Measurements from ENCODE around the gene GTSE1. TPM values are rescaled to one million over a fixed set of nuclear protein-coding genes. Genes with fewer than 3 reads are reported as not detected.

GTSE1 gene
- polyA plus RNA-seq, 3 donors = 0.04 TPM; not detected in 2

GRCh38 chr22:46353483-46354105 is 56.9 kb downstream of the GTSE1 start:
- Histone ChIP-seq H3K4me3 (replicated peaks in 1 of 3; ENCODE audit: low read depth in 2 of 3, low read length in 3 of 3) (no peak overlapping the region), H4K20me1 (ENCODE audit: insufficient read depth, low read length) (peaks cover 18% of the 10 kb centered on the region), H3K9ac (ENCODE audit: insufficient read depth, low read length, poor library complexity, severe bottlenecking) (no peak overlapping the region), H3K27ac (ENCODE audit: low read depth in 1 of 2, low read length in 2 of 2) (no peak overlapping the region), H3K4me2 (replicated peaks; ENCODE audit: extremely low read depth, low read length, poor library complexity, severe bottlenecking) (no peak overlapping the region), H3K27me3 (ENCODE audit: control insufficient read depth in 2 of 2, insufficient read depth in 2 of 2, low read length in 2 of 2) (no peaks in the 10 kb centered on the region), H3K36me3 (replicated peaks in 1 of 2; ENCODE audit: control insufficient read depth in 1 of 2, insufficient read depth in 2 of 2, low read length in 2 of 2) (peaks cover 79 to 91% of the 10 kb centered on the region in 2 donors), H3K4me1 (ENCODE audit: control insufficient read depth in 1 of 2, insufficient read depth in 2 of 2, low read length in 2 of 2) (no peaks in the 10 kb centered on the region), H2AFZ (ENCODE audit: insufficient read depth, low read depth, low read length, poor library complexity, severe bottlenecking) (no peak overlapping the region), H3K79me2 (ENCODE audit: insufficient read depth, low read length) (no peaks in the 10 kb centered on the region), H3K9me3 (replicated peaks in 1 of 2; ENCODE audit: control insufficient read depth in 1 of 2, insufficient read depth in 1 of 2, low read length in 2 of 2) (no peaks in the 10 kb centered on the region)
- TF ChIP-seq CTCF (IDR thresholded peaks at IDR 0.05) = no peak
- 96% methylated on average over 8 of the region's 8 CpGs for WGBS (ENCODE audit: insufficient coverage)
- Mint-ChIP-seq H3K9me3 (no peaks in the 10 kb centered on the region), H3K4me1 (no peaks in the 10 kb centered on the region), H3K27ac (peak overlapping the region in 1 of 7 donors; percentile 35), H3K27me3 (ENCODE audit: low read depth in 3 of 3) (peaks cover 0 to 4% (median 0%) of the 10 kb centered on the region in 3 donors), H3K36me3 (peaks cover 76 to 93% of the 10 kb centered on the region in 2 donors), H3K4me3 (no peak overlapping the region)
- intact Hi-C loops (cut with micrococcal nuclease) = no loop called here
- no peak for DNase-seq

DNA sequence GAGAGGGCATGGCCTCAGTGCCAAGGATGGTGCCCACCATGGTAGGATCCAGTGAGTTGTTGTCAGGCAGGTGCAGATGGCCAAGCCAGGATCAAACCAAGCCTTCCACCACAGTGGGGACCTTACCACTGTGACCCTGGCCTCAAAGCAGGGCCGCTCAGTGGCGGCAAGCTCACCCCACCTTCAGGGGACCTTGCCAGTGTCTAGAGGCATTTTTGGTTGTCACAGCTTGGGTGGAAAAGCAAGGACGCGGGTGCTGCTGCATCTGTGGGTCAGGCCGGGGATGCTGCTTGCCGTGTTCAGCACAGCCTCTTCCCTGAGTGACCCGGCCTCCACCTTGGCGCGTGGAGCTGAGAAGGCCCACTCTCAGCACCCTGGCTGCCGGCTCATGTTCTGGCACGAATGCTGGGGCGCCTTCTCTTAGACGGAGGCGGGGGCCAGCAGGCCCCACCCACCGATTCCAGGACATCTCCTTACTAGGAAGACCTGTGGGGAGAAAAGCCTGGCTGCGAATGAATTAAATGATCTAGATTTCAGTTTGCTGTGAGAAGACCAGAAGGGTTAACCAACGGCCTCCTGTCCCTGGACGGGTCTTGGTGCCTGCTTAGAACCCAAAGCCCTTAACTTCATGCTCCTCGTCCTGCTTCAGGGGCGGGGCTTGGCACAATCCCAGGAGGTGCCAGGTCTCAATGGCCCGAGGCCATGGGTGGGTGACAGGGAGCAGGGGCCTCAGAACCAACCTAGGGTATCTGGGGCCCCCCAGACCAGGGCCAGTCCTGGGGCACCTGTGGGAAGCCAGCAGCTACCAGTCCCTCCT is 57.7 kb downstream of the GTSE1 start:
- no peak for DNase-seq
- peaks cover 0 to 4% (median 2%) of the 10 kb centered on the region in 3 donors for H3K27me3 Mint-ChIP-seq (ENCODE audit: low read depth in 3 of 3)
- TF ChIP-seq CTCF (IDR thresholded peaks at IDR 0.05) = no peak
- no peak overlapping the region for H3K4me2 ChIP-seq (replicated peaks; ENCODE audit: extremely low read depth, low read length, poor library complexity, severe bottlenecking)
- no peak overlapping the region for H3K9ac ChIP-seq (ENCODE audit: insufficient read depth, low read length, poor library complexity, severe bottlenecking)
- H3K36me3 ChIP-seq (replicated peaks in 1 of 2; ENCODE audit: control insufficient read depth in 1 of 2, insufficient read depth in 2 of 2, low read length in 2 of 2) = peaks cover 73 to 83% of the 10 kb centered on the region in 2 donors
- WGBS (ENCODE audit: insufficient coverage) = 97% methylated on average over 15 of the region's 21 CpGs
- intact Hi-C loops (cut with micrococcal nuclease) = no loop called here
- no peak overlapping the region for H3K27ac ChIP-seq (ENCODE audit: low read depth in 1 of 2, low read length in 2 of 2)
- H3K4me3 Mint-ChIP-seq = no peak overlapping the region
- peaks cover 18% of the 10 kb centered on the region for H4K20me1 ChIP-seq (ENCODE audit: insufficient read depth, low read length)
- no peaks in the 10 kb centered on the region for H3K4me1 Mint-ChIP-seq
- no peaks in the 10 kb centered on the region for H3K27me3 ChIP-seq (ENCODE audit: control insufficient read depth in 2 of 2, insufficient read depth in 2 of 2, low read length in 2 of 2)
- no peak overlapping the region for H2AFZ ChIP-seq (ENCODE audit: insufficient read depth, low read depth, low read length, poor library complexity, severe bottlenecking)
- no peaks in the 10 kb centered on the region for H3K79me2 ChIP-seq (ENCODE audit: insufficient read depth, low read length)
- no peaks in the 10 kb centered on the region for H3K9me3 ChIP-seq (replicated peaks in 1 of 2; ENCODE audit: control insufficient read depth in 1 of 2, insufficient read depth in 1 of 2, low read length in 2 of 2)
- no peak overlapping the region for H3K27ac Mint-ChIP-seq
- no peaks in the 10 kb centered on the region for H3K4me1 ChIP-seq (ENCODE audit: control insufficient read depth in 1 of 2, insufficient read depth in 2 of 2, low read length in 2 of 2)
- no peak overlapping the region for H3K4me3 ChIP-seq (replicated peaks in 1 of 3; ENCODE audit: low read depth in 2 of 3, low read length in 3 of 3)
- peaks cover 75 to 91% of the 10 kb centered on the region in 2 donors for H3K36me3 Mint-ChIP-seq
- H3K9me3 Mint-ChIP-seq = no peaks in the 10 kb centered on the region
